CD4-positive, alpha-beta memory T cell (primary cell): ENCODE data around the gene HID1. TPM values are rescaled to one million over a fixed set of nuclear protein-coding genes. Genes with fewer than 3 reads are reported as not detected.

ENCODE experiments used
- CTCF ChIA-PET: fragments of 350-600 bp; sonication (Branson Sonifier 250); formaldehyde crosslinking; loops from one replicate; lab custom pipeline; 2021; ENCODE audit warnings: inconsistent platforms; ENCODE audit not compliant: partially characterized antibody; lab: Charles Lee
- POLR2A ChIA-PET: fragments of 350-600 bp; sonication (Branson Sonifier 250); formaldehyde crosslinking; loops from one replicate; lab custom pipeline; 2021; ENCODE audit not compliant: partially characterized antibody; lab: Charles Lee
- DNase-seq, 5 donors: peaks; one replicate each; pipeline versions ENCODE4 v3.0.0 to v3.0.0-alpha.2; 2020 to 2022; ENCODE audit warnings: mixed read lengths in 1 of 5
- H3K27ac ChIP-seq: one replicate; pipeline ENCODE4 v1.7.0; 2013; ENCODE audit warnings: low read depth, low read length
- H3K27me3 ChIP-seq: 2 replicates; pipeline ENCODE4 v1.7.0; 2013; ENCODE audit warnings: mild to moderate bottlenecking, low read length, moderate library complexity; ENCODE audit not compliant: insufficient read depth
- H3K36me3 ChIP-seq: 2 replicates; pipeline ENCODE4 v1.7.0; 2013; ENCODE audit warnings: mild to moderate bottlenecking, low read length, moderate library complexity; ENCODE audit not compliant: insufficient read depth
- H3K4me1 ChIP-seq: 2 replicates; pipeline ENCODE4 v1.7.0; 2013; ENCODE audit warnings: mild to moderate bottlenecking, low read length, moderate library complexity; ENCODE audit not compliant: insufficient read depth
- H3K4me3 ChIP-seq, 2 donors: one replicate each; pipeline ENCODE4 v1.7.0; 2013; ENCODE audit warnings: low read length in 2 of 2, mild to moderate bottlenecking in 1 of 2
- H3K9me3 ChIP-seq, 2 donors: one replicate each; pipeline ENCODE4 v1.7.0; 2013; ENCODE audit warnings: low read length in 2 of 2, control low read depth in 1 of 2; ENCODE audit not compliant: control insufficient read depth in 1 of 2
- H3K27ac Mint-ChIP-seq, 7 donors: one replicate each; pipeline ENCODE4 v1.8.0; 2020 to 2021; ENCODE audit warnings: mixed read lengths in 7 of 7, mild to moderate bottlenecking in 6 of 7, inconsistent platforms in 3 of 7, moderate library complexity in 3 of 7
- H3K27me3 Mint-ChIP-seq, 2 donors: one replicate each; pipeline ENCODE4 v1.8.0; 2020 to 2021; ENCODE audit warnings: mixed read lengths in 2 of 2
- H3K36me3 Mint-ChIP-seq, 2 donors: one replicate each; pipeline ENCODE4 v1.8.0; 2020 to 2021; ENCODE audit warnings: mixed read lengths in 2 of 2, inconsistent platforms in 1 of 2, mild to moderate bottlenecking in 1 of 2
- H3K4me1 Mint-ChIP-seq, 4 donors: one replicate each; pipeline ENCODE4 v1.8.0; 2020 to 2021; ENCODE audit warnings: mixed read lengths in 4 of 4, mild to moderate bottlenecking in 1 of 4
- H3K4me3 Mint-ChIP-seq, 8 donors: one replicate each; pipeline ENCODE4 v1.8.0; 2020 to 2021; ENCODE audit warnings: mixed read lengths in 8 of 8, mild to moderate bottlenecking in 7 of 8, moderate library complexity in 6 of 8, inconsistent platforms in 3 of 8
- H3K9me3 Mint-ChIP-seq, 8 donors: one replicate each; pipeline ENCODE4 v1.8.0; 2020 to 2021; ENCODE audit warnings: mixed read lengths in 8 of 8, mild to moderate bottlenecking in 5 of 8, inconsistent platforms in 3 of 8, moderate library complexity in 1 of 8
- intact Hi-C: fragments of 100-400 bp; cut with micrococcal nuclease; formaldehyde crosslinking; loops from one replicate; pipeline ENCODE4 v1.15.1; 2023
- polyA plus RNA-seq, 2 donors: library from polyadenylated mRNA; unstranded; fragments of 300-500 nt; fragmentation: Illumina TruSeq; gene quantifications; one replicate each; pipeline ENCODE4 v1.2.3, GENCODE V29; 2021
- total RNA-seq, 2 experiments: library from RNA; stranded (reverse); gene quantifications; one replicate each; pipeline ENCODE4 v1.2.3, GENCODE V29; 2021

Gene HID1
- total and polyA plus RNA-seq, 4 experiments from 2014 or later = 3.0 to 19.5 (median 11.3) TPM

DNA sequence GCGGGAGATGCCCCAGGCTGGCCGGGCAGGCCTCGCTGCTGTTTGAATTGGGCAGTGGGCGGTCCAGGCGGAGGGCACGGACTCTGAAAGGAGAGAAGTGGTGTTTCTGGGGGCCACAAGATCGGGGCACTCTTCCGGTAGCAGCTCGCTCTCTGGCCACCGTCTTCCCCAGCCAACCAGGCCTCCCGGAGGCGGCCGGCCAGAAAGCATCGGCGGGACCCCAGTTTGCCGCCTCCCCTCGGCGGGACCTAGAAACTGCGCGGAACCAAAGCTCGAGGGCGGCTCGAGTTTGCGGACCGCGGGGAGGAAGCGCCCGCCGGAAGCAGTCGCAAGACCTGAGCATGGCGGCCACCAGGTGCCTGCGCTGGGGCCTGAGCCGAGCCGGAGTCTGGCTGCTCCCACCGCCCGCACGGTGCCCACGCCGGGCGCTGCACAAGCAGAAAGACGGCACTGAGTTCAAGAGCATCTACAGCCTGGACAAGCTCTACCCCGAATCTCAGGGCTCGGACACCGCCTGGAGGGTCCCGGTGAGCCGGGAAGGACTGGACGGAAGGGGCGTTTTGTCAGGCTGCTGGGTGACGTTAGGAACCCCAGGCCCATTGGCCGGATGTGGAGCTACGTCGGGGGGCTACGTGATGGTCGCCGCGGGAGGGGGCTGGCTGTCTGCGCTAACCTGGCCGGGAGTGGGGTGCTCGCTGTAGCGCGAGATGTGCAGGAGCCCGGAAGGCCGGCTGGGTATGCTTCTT, 40.0 kb upstream of the HID1 start, which contains the start of gene MRPL58:
Gene MRPL58 (plus strand): TSS at position 325 of the 746 bp plus-strand sequence. CDS start 17 bp downstream, at position 342.
- H3K36me3 Mint-ChIP-seq = peaks cover 13 to 19% of the 10 kb centered on the region in 2 donors
- DNase-seq = peak; percentile 75 to 79 (median 76)
- no peaks in the 10 kb centered on the region for H3K9me3 ChIP-seq
- no peaks in the 10 kb centered on the region for H3K27me3 ChIP-seq
- no peaks in the 10 kb centered on the region for H3K27me3 Mint-ChIP-seq
- H3K27ac Mint-ChIP-seq = peak within 1 kb of the TSS; percentile 80 to 94 (median 92)
- intact Hi-C loops = loop anchor here (1.0 kb wide), 5 partner anchors 24 to 97 kb away; partner anchors contain the start of genes ARMC7 and ATP5PD
- peaks cover 19% of the 10 kb centered on the region for H3K4me1 ChIP-seq
- peaks cover 20 to 44% (median 32%) of the 10 kb centered on the region in 4 donors for H3K4me1 Mint-ChIP-seq
- H3K27ac ChIP-seq = peak within 1 kb of the TSS; percentile 71
- POLR2A ChIA-PET = interaction anchor here (0.8 to 4.3 kb wide), 29 partner anchors 8 to 504 kb away, joined by 3 to 91 read pairs (median 7); partner anchors contain the start of genes ATP5PD, CDR2L, FDXR and GRB2
- H3K4me3 ChIP-seq = peak within 1 kb of the TSS; percentile 85 to 90
- peak within 1 kb of the TSS; percentile 93 to 98 (median 96) for H3K4me3 Mint-ChIP-seq
- CTCF ChIA-PET = interaction anchor here (0.9 to 9.5 kb wide), 27 partner anchors 9 to 237 kb away, joined by 3 to 89 read pairs (median 7); partner anchors contain the start of genes ATP5PD, CDR2L, HID1 and KCTD2
- peaks cover 6% of the 10 kb centered on the region for H3K36me3 ChIP-seq
- peaks cover 0 to 2% (median 0%) of the 10 kb centered on the region in 8 donors for H3K9me3 Mint-ChIP-seq

DNA sequence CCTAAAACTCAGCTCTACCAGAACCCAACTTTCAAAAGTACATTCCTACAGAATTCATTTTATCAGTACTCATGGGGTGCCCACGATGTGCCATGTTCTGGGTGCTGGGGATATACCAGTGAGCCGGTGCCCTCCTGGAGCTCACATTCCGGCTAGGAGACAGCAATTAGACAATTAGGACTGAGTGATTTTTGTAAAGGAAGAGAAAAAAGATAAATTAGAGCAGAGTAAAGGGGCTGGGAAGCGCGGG, 39.5 kb upstream of the HID1 start:
- H3K36me3 Mint-ChIP-seq = peaks cover 13 to 18% of the 10 kb centered on the region in 2 donors
- ChIA-PET POLR2A (interaction anchor here (0.9 to 4.3 kb wide), 22 partner anchors 13 to 394 kb away, joined by 3 to 91 read pairs (median 10); partner anchors contain the start of genes ATP5PD, CDR2L, FDXR and GRB2), CTCF (interaction anchor here (0.8 to 9.5 kb wide), 23 partner anchors 8 to 237 kb away, joined by 3 to 89 read pairs (median 8); partner anchors contain the start of genes ATP5PD, CDR2L and KCTD2)
- peak overlapping the region; percentile 93 to 98 (median 96) for H3K4me3 Mint-ChIP-seq
- Histone ChIP-seq H3K27me3 (no peaks in the 10 kb centered on the region), H3K27ac (peak overlapping the region; percentile 71), H3K9me3 (no peaks in the 10 kb centered on the region), H3K4me1 (peaks cover 19% of the 10 kb centered on the region), H3K36me3 (peaks cover 6% of the 10 kb centered on the region), H3K4me3 (peak overlapping the region in 1 of 2 donors; percentile 90)
- peaks cover 0 to 2% (median 0%) of the 10 kb centered on the region in 8 donors for H3K9me3 Mint-ChIP-seq
- peak in 1 of 5 donors; percentile 4 for DNase-seq
- H3K27ac Mint-ChIP-seq = peak overlapping the region in 6 of 7 donors; percentile 80 to 94 (median 92)
- intact Hi-C loops = loop anchor here (1.0 kb wide), 5 partner anchors 24 to 97 kb away; partner anchors contain the start of genes ARMC7 and ATP5PD
- H3K27me3 Mint-ChIP-seq = no peaks in the 10 kb centered on the region
- H3K4me1 Mint-ChIP-seq = peaks cover 20 to 44% (median 32%) of the 10 kb centered on the region in 4 donors

DNA sequence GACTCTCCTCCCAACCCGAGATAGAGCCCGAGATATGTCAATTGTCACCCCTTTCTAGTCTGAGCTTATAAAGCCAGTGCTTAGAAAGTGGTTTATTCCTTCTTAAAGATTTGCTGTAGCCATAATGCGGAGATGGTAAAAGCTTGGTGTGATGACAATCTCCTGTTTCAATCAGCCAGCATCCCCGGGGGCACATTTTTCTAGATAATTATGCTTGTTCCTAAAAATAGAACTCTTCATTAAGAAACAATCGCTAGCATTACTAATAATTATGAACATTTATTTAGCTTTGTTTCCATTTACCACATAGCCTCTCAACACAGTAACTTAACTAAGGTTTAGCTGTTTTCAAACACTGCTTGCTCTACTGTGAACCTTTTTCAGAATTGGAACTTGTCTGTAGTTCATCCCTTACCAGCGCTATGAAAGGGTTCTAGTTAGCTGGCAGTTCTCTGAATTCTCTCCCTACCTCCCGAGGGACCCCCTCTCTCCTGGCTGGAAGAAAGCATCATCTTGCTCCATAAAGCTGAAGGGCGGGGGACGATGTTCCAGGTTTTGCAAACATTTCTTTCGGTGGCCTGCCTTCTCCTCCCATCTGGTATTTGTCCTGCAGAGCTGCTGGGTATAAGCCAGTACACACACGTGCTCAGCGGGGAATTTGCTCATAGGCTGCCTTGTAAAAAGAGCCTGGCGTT, 39.0 kb upstream of the HID1 start:
- H3K4me3 Mint-ChIP-seq = peak overlapping the region; percentile 93 to 98 (median 96)
- ChIA-PET CTCF (interaction anchor here (0.8 to 9.5 kb wide), 22 partner anchors 8 to 238 kb away, joined by 3 to 89 read pairs (median 9); partner anchors contain the start of genes ATP5PD, CDR2L and KCTD2), POLR2A (interaction anchor here (0.8 to 4.3 kb wide), 18 partner anchors 20 to 394 kb away, joined by 3 to 91 read pairs (median 12); partner anchors contain the start of genes ATP5PD, CDR2L, FDXR and GRB2)
- H3K4me1 Mint-ChIP-seq = peaks cover 20 to 39% (median 31%) of the 10 kb centered on the region in 4 donors
- Histone ChIP-seq H3K4me3 (no peak overlapping the region), H3K27me3 (no peaks in the 10 kb centered on the region), H3K4me1 (peaks cover 19% of the 10 kb centered on the region), H3K36me3 (peaks cover 2% of the 10 kb centered on the region), H3K27ac (no peak overlapping the region), H3K9me3 (no peaks in the 10 kb centered on the region)
- intact Hi-C loops = loop anchor here (1.0 kb wide), 5 partner anchors 25 to 98 kb away; partner anchors contain the start of genes ARMC7 and ATP5PD
- peaks cover 0 to 2% (median 0%) of the 10 kb centered on the region in 8 donors for H3K9me3 Mint-ChIP-seq
- peaks cover 9 to 13% of the 10 kb centered on the region in 2 donors for H3K36me3 Mint-ChIP-seq
- peak overlapping the region in 6 of 7 donors; percentile 35 to 94 (median 85) for H3K27ac Mint-ChIP-seq
- DNase-seq = no peak
- H3K27me3 Mint-ChIP-seq = peaks cover 0 to 2% of the 10 kb centered on the region in 2 donors

DNA sequence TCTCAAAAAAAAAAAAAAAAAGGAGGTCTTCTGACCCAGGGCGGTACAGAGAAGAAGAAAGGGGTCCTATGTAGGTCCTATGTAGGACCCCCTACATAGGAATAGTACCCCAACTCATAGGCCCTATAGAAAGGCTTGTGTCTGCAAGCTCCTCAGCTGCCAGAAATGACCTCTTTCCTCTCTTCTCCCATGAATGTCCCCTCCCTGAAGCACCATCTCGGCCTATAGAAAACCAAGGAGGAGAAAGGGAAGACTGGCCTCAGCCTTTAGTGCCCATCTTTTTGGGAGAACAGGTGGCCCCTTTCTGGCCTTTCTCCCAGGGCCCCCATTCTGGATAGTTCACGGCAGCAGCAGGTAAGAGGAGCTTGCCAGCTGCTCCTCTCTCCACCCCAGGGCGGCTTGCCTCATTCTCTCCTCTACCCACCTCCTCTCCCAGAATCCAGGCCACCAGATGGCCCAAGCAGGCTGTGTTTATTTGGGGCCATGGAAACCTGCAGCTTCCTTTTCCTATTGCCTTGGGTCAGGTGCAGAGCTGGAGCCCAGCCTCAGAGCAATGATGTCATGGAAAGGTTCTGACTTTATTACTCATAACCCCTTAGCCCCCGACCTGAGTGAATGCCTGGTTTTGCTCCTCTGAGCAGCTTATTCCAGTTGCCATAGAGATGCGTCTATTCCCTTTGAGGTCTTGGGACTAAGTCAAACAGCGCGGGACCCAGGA, 38.3 kb upstream of the HID1 start:
- ChIA-PET POLR2A (interaction anchor here (0.8 to 4.3 kb wide), 8 partner anchors 21 to 77 kb away, joined by 3 to 91 read pairs (median 20); partner anchors contain the start of genes ATP5PD, CDR2L, HID1 and KCTD2), CTCF (interaction anchor here (1.3 to 9.5 kb wide), 13 partner anchors 11 to 191 kb away, joined by 3 to 89 read pairs (median 15); partner anchors contain the start of genes ATP5PD, CDR2L and KCTD2)
- H3K27me3 Mint-ChIP-seq = peaks cover 0 to 2% of the 10 kb centered on the region in 2 donors
- H3K36me3 Mint-ChIP-seq = peaks cover 7 to 11% of the 10 kb centered on the region in 2 donors
- Histone ChIP-seq H3K9me3 (no peaks in the 10 kb centered on the region), H3K27me3 (no peaks in the 10 kb centered on the region), H3K4me1 (peaks cover 19% of the 10 kb centered on the region), H3K27ac (no peak overlapping the region), H3K36me3 (no peaks in the 10 kb centered on the region), H3K4me3 (no peak overlapping the region)
- H3K27ac Mint-ChIP-seq = peak overlapping the region in 4 of 7 donors; percentile 35 to 80 (median 45)
- peak in 1 of 5 donors; percentile 13 for DNase-seq
- peaks cover 19 to 36% (median 28%) of the 10 kb centered on the region in 4 donors for H3K4me1 Mint-ChIP-seq
- peaks cover 0 to 2% (median 0%) of the 10 kb centered on the region in 8 donors for H3K9me3 Mint-ChIP-seq
- intact Hi-C loops = no loop called here
- peak overlapping the region; percentile 20 to 95 (median 60) for H3K4me3 Mint-ChIP-seq

DNA sequence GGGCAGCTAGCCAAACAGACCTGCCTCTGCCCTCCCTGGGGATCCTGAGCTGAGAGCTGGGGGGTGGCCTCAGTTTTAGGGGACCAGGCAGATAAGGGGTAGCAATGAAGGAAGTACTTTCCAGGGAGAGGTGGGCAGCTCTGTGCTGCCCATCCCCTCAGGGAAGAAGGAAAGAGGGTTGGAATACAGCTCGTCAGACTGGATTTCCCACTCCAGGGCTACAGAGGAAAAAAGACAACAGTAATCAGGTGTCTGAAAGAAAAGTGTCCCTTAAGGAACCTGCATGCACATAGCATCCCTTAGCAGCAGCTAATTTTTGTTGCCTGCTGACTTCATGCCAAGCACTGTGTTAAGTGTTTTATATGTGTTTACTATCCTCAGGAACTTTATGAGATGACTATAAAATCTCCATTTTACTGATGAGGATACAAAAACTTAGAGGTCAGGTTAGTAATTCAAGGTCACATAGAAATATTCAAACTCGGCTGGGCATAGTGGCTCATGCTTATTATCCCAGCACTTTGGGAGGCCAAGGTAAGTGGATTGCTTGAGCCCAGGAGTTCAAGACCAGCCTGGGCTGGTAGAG, 36.7 kb upstream of the HID1 start:
- Histone ChIP-seq H3K27ac (no peak overlapping the region), H3K27me3 (no peaks in the 10 kb centered on the region), H3K36me3 (no peaks in the 10 kb centered on the region), H3K4me3 (no peak overlapping the region), H3K4me1 (peaks cover 19% of the 10 kb centered on the region), H3K9me3 (no peaks in the 10 kb centered on the region)
- intact Hi-C loops = no loop called here
- Mint-ChIP-seq H3K27me3 (peaks cover 2% of the 10 kb centered on the region in 2 donors), H3K27ac (no peak overlapping the region), H3K36me3 (peaks cover 3 to 5% of the 10 kb centered on the region in 2 donors), H3K4me1 (peaks cover 11 to 25% (median 19%) of the 10 kb centered on the region in 4 donors), H3K9me3 (peaks cover 0 to 2% (median 0%) of the 10 kb centered on the region in 8 donors), H3K4me3 (no peak overlapping the region)
- POLR2A ChIA-PET = interaction anchor here (0.7 kb wide), 1 partner anchor 26 kb away, joined by 3 read pairs; no protein-coding TSS in a partner anchor
- CTCF ChIA-PET = interaction anchor here (1.0 to 9.5 kb wide), 3 partner anchors 24 to 51 kb away, joined by 3 to 89 read pairs (median 28); no protein-coding TSS in a partner anchor
- DNase-seq = no peak

DNA sequence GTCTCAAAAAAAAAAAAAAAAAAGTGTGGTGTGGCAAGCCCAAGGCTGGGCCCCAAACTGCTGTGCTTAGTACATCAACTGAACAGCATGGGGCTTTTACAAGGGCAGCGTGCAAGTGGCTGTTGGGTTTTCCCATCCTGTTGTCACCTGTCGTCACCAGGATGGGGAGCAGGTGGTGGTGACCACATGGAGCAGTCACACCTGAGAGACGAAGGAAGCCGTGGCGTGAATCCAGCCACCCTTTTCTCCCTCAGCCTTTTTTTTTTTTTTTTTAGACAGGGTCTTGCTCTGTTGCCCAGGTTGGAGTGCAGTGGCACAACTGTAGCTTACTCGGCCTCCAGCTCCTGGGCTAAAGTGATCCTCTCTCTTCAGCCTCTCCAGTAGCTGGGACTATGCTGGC, 35.8 kb upstream of the HID1 start:
- intact Hi-C loops = no loop called here
- H3K4me1 Mint-ChIP-seq = peaks cover 5 to 17% (median 13%) of the 10 kb centered on the region in 4 donors
- CTCF ChIA-PET = interaction anchor here (5.5 to 9.5 kb wide), 2 partner anchors 46 to 50 kb away, joined by 28 to 89 read pairs; no protein-coding TSS in a partner anchor
- H3K4me3 Mint-ChIP-seq = no peak overlapping the region
- no peaks in the 10 kb centered on the region for H3K36me3 ChIP-seq
- H3K4me1 ChIP-seq = peaks cover 12% of the 10 kb centered on the region
- no peak overlapping the region for H3K27ac ChIP-seq
- no peaks in the 10 kb centered on the region for H3K27me3 ChIP-seq
- H3K27me3 Mint-ChIP-seq = peaks cover 2% of the 10 kb centered on the region in 2 donors
- no peaks in the 10 kb centered on the region for H3K9me3 Mint-ChIP-seq
- H3K4me3 ChIP-seq = no peak overlapping the region
- H3K9me3 ChIP-seq = no peaks in the 10 kb centered on the region
- POLR2A ChIA-PET = no interaction called here
- H3K27ac Mint-ChIP-seq = no peak overlapping the region
- H3K36me3 Mint-ChIP-seq = peaks cover 0 to 5% of the 10 kb centered on the region in 2 donors
- DNase-seq = no peak
